Esophagus muscularis mucosa (tissue), 3 donors: ENCODE results near the gene FGF14.

Source experiments
- POLR2A ChIP-seq: fragments of 450-650 bp; IDR thresholded peaks from one replicate; pipeline ENCODE4 v1.6.1; 2017; ENCODE audit warnings: antibody characterized with exemption, moderate library complexity, mild to moderate bottlenecking, low read depth
- TF ChIP-seq, protein P1 (sequence below), 3 experiments: fragments of 200-600 bp in 2 of 3; fragments of 450-650 bp in 1 of 3; sonication (generic) in 2 of 3; IDR thresholded peaks; one replicate each; pipeline ENCODE4 v1.5.1; 2017 to 2019; ENCODE audit warnings: antibody characterized with exemption in 3 of 3, mild to moderate bottlenecking in 2 of 3, moderate library complexity in 1 of 3

DNA sequence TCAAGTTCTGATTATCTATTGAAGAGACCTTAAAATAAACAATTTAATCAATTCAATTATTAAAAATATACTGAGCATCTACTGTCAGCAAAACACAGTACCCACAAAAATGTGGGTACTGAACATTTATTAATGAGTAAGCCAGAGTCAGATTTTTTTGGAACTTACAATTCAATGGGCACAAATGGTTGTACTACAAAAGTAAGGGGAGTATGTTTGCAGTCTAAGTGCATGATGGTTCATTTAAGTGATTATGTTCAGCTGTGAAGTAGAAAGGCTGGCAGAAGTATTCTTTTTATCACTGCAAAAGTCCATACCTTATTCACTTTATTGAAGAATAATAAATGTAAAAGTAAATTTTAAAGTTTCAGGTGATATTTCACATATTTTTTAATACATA lies 27.6 kb downstream of the FGF14 start:
- TF ChIP-seq, protein P1, sequence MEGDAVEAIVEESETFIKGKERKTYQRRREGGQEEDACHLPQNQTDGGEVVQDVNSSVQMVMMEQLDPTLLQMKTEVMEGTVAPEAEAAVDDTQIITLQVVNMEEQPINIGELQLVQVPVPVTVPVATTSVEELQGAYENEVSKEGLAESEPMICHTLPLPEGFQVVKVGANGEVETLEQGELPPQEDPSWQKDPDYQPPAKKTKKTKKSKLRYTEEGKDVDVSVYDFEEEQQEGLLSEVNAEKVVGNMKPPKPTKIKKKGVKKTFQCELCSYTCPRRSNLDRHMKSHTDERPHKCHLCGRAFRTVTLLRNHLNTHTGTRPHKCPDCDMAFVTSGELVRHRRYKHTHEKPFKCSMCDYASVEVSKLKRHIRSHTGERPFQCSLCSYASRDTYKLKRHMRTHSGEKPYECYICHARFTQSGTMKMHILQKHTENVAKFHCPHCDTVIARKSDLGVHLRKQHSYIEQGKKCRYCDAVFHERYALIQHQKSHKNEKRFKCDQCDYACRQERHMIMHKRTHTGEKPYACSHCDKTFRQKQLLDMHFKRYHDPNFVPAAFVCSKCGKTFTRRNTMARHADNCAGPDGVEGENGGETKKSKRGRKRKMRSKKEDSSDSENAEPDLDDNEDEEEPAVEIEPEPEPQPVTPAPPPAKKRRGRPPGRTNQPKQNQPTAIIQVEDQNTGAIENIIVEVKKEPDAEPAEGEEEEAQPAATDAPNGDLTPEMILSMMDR (IDR thresholded peaks at IDR 0.05) = no peak
- TF ChIP-seq POLR2A = no peak
